ENCODE results near the gene NRDC.
"Not testable (repeated sequence)": the region's sequence is repeated elsewhere in the genome, so short reads cannot be mapped to it uniquely, and the experiment has no call there.

Gene NRDC

GRCh38 chr1:51894748-51895147, 16.2 kb upstream of the NRDC start:
- DNase-seq, result not testable (repeated sequence)

- no peak for DNase-seq
Measured at GRCh38 chr1:51878308-51878615, 265 bp downstream of the NRDC start.

GRCh38 chr1:51877434-51878307, 856 bp downstream of the NRDC start:
- DNase-seq, result no peak

- no peak for DNase-seq
Measured at GRCh38 chr1:51875836-51876235, 2.7 kb downstream of the NRDC start.

- DNase-seq, result no peak
Measured at GRCh38 chr1:51875291-51875772, 3.2 kb downstream of the NRDC start.

GRCh38 chr1:51873270-51873669, 5.3 kb downstream of the NRDC start:
- not testable (repeated sequence) for DNase-seq

GRCh38 chr1:51871351-51871975, 7.1 kb downstream of the NRDC start:
- DNase-seq, result no peak

- no peak for DNase-seq
Measured at GRCh38 chr1:51870603-51871350, 7.8 kb downstream of the NRDC start.

- no peak for DNase-seq
Measured at GRCh38 chr1:51867479-51868232, 10.9 kb downstream of the NRDC start.

GRCh38 chr1:51863384-51863783, 15.1 kb downstream of the NRDC start:
- no peak for DNase-seq

GRCh38 chr1:51861669-51862068, 16.9 kb downstream of the NRDC start:
- no peak for DNase-seq

GRCh38 chr1:51859735-51860134, 18.8 kb downstream of the NRDC start:
- DNase-seq, result no peak

GRCh38 chr1:51859333-51859732, 19.2 kb downstream of the NRDC start:
- no peak for DNase-seq

GRCh38 chr1:51858892-51859291, 19.6 kb downstream of the NRDC start:
- DNase-seq, result no peak

- no peak for DNase-seq
Measured at GRCh38 chr1:51856745-51857144, 21.8 kb downstream of the NRDC start.

GRCh38 chr1:51855624-51856023, 22.9 kb downstream of the NRDC start:
- DNase-seq, result no peak

- DNase-seq, result no peak
Measured at GRCh38 chr1:51853360-51853759, 25.2 kb downstream of the NRDC start.

GRCh38 chr1:51851882-51852396, 26.6 kb downstream of the NRDC start:
- DNase-seq, result no peak

GRCh38 chr1:51850420-51851223, 27.9 kb downstream of the NRDC start:
- DNase-seq, result no peak

- DNase-seq, result no peak
Measured at GRCh38 chr1:51847294-51847920, 31.1 kb downstream of the NRDC start.

GRCh38 chr1:51843948-51844347, 34.6 kb downstream of the NRDC start:
- DNase-seq, result no peak
